RWPE2 (cell line): Measurements from ENCODE around the gene ANKRD42.

Source experiments
- ATAC-seq: fragments of 200-7000 bp; cut with Tn5 transposase; 3 replicates; pipeline ENCODE4 v1.9.1; 2021; ENCODE audit warnings: low read depth
- DNase-seq: peaks from one replicate; pipeline ENCODE4 v3.0.0-alpha.2; 2020; ENCODE audit warnings: low spot score
- H3K27ac ChIP-seq: fragments of 450-650 bp; 2 replicates; pipeline ENCODE4 v1.5.1; 2017; ENCODE audit warnings: mild to moderate bottlenecking; ENCODE audit not compliant: poor library complexity, severe bottlenecking
- H3K27me3 ChIP-seq: fragments of 250-450 bp; sonication (Bioruptor Pico); 2 replicates; pipeline ENCODE4 v1.5.1; 2021; ENCODE audit warnings: mild to moderate bottlenecking, moderate library complexity; ENCODE audit not compliant: insufficient read depth, poor library complexity, severe bottlenecking
- H3K36me3 ChIP-seq: fragments of 250-450 bp; sonication (Bioruptor Pico); 2 replicates; pipeline ENCODE4 v1.5.1; 2020; ENCODE audit warnings: low read depth, mild to moderate bottlenecking, moderate library complexity
- H3K4me1 ChIP-seq: fragments of 250-450 bp; sonication (Bioruptor Pico); 2 replicates; pipeline ENCODE4 v1.5.1; 2021; ENCODE audit warnings: mild to moderate bottlenecking, moderate library complexity; ENCODE audit not compliant: insufficient read depth, poor library complexity, severe bottlenecking
- H3K4me3 ChIP-seq: fragments of 250-450 bp; sonication (Bioruptor Pico); 2 replicates; pipeline ENCODE4 v1.5.1; 2021; ENCODE audit warnings: mild to moderate bottlenecking, moderate library complexity; ENCODE audit not compliant: severe bottlenecking
- H3K9me3 ChIP-seq: fragments of 250-450 bp; sonication (Bioruptor Pico); 2 replicates; pipeline ENCODE4 v1.5.1; 2021; ENCODE audit warnings: mild to moderate bottlenecking, moderate library complexity; ENCODE audit not compliant: severe bottlenecking
- TF ChIP-seq, protein P1 (sequence below): fragments of 450-650 bp; IDR thresholded peaks from one replicate; pipeline ENCODE4 v1.5.1; 2017; ENCODE audit warnings: mild to moderate bottlenecking, moderate library complexity; ENCODE audit not compliant: poor library complexity, severe bottlenecking

Gene ANKRD42

DNA sequence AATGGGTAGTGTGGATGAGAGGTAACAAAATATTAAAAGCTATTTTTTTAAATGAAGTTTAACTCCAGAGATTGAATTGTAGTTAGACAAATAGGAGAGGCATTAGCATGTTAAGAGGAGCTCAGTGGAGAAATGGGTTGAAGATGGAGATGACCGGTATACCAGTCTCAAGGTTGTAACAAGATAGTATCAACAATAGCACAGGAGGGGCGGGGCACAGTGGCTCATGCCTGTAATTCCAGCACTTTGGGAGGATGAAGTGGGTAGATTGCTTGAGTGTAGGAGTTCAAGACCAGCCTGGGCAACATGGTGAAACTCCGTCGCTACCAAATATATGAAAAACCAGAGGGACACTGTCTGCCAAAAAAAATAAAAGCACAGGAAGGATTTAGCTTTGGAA is 6.0 kb upstream of the ANKRD42 start:
- Histone ChIP-seq H3K4me3 (no peak overlapping the region), H3K27ac (no peak overlapping the region), H3K4me1 (peaks cover 5% of the 10 kb centered on the region), H3K9me3 (no peaks in the 10 kb centered on the region), H3K27me3 (no peaks in the 10 kb centered on the region), H3K36me3 (peaks cover 72% of the 10 kb centered on the region)
- DNase-seq (no peak), ATAC-seq (peak; percentile 35; the same call in 2 of the 3 replicates)
- TF ChIP-seq, protein P1, sequence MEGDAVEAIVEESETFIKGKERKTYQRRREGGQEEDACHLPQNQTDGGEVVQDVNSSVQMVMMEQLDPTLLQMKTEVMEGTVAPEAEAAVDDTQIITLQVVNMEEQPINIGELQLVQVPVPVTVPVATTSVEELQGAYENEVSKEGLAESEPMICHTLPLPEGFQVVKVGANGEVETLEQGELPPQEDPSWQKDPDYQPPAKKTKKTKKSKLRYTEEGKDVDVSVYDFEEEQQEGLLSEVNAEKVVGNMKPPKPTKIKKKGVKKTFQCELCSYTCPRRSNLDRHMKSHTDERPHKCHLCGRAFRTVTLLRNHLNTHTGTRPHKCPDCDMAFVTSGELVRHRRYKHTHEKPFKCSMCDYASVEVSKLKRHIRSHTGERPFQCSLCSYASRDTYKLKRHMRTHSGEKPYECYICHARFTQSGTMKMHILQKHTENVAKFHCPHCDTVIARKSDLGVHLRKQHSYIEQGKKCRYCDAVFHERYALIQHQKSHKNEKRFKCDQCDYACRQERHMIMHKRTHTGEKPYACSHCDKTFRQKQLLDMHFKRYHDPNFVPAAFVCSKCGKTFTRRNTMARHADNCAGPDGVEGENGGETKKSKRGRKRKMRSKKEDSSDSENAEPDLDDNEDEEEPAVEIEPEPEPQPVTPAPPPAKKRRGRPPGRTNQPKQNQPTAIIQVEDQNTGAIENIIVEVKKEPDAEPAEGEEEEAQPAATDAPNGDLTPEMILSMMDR, result no peak

DNA sequence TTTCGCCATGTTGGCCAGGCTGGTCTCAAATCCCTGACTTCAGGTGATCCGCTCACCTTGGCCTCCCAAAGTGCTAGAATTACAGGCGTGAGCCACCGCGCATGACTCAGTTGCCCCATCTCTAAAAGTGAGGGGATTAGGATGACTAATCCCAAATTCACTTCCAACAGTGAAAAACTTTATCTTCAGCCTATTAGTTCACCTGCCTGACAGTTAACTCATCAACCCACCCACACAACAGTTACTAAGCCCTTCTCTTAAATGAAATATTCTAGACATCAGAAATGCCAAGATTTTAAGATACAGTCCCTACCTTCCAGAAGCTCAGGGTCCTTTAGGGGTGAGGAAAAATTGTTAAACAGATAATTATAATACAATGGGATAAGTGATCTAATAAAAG is 2.0 kb upstream of the ANKRD42 start:
- TF ChIP-seq, protein P1, result no peak
- Histone ChIP-seq H3K36me3 (peaks cover 38% of the 10 kb centered on the region), H3K4me3 (no peak overlapping the region), H3K27ac (no peak overlapping the region), H3K9me3 (no peaks in the 10 kb centered on the region), H3K4me1 (peaks cover 13% of the 10 kb centered on the region), H3K27me3 (no peaks in the 10 kb centered on the region)
- DNase-seq (no peak), ATAC-seq (no peak)

DNA sequence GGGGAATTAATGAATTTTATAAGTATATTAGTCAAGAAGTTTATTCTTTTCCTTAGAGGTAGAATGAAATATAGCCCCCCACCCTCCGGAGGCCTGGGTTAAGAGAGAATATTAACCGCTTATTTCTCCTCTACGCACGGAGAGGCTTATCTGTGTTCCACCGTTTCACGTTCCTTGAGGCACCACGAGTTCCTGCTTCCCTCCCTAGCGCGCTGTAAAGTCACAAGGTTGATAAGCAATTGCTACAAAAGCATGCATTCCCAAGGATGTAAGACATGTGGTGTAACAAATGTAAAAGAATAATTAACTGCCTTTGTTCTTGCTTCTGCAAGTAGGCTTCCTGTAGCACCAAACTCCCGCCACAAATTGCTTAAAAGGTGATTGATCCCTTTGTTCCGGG is 1.5 kb upstream of the ANKRD42 start:
- DNase-seq, result no peak
- Histone ChIP-seq H3K9me3 (no peaks in the 10 kb centered on the region), H3K4me1 (peaks cover 13% of the 10 kb centered on the region), H3K27me3 (no peaks in the 10 kb centered on the region), H3K4me3 (no peak overlapping the region), H3K27ac (no peak overlapping the region), H3K36me3 (peaks cover 33% of the 10 kb centered on the region)
- no peak for ATAC-seq
- TF ChIP-seq, protein P1, result no peak

- Histone ChIP-seq H3K27me3 (no peaks in the 10 kb centered on the region), H3K27ac (peak overlapping the region; percentile 45), H3K4me1 (peaks cover 13% of the 10 kb centered on the region), H3K9me3 (no peaks in the 10 kb centered on the region), H3K36me3 (peaks cover 32% of the 10 kb centered on the region), H3K4me3 (peak overlapping the region; percentile 83)
- ATAC-seq, result no peak
- DNase-seq, result no peak
- TF ChIP-seq, protein P1, result no peak
Measured at GRCh38 chr11:83192606-83193245, 786 bp upstream of the ANKRD42 start.
